ENCODE results near the gene KLK4. TPM values are rescaled to one million over a fixed set of nuclear protein-coding genes. Genes with fewer than 3 reads are reported as not detected.

Gene KLK4
- total RNA-seq, 2 experiments from 2014 or later = not detected

- Histone ChIP-seq H3K9me3 (ENCODE audit: low read length) (no peaks in the 10 kb centered on the region), H4K20me1 (ENCODE audit: insufficient read depth, low read length) (no peaks in the 10 kb centered on the region), H3K27ac (ENCODE audit: low read depth, low read length, poor library complexity, severe bottlenecking) (no peak overlapping the region), H3K4me3 (ENCODE audit: low read depth, low read length, poor library complexity, severe bottlenecking) (no peak overlapping the region), H3K79me2 (ENCODE audit: insufficient read depth, low read depth, low read length) (no peaks in the 10 kb centered on the region), H3K9me2 (ENCODE audit: insufficient read depth, low read length) (no peaks in the 10 kb centered on the region), H3K4me1 (ENCODE audit: insufficient read depth, low read length, poor library complexity, severe bottlenecking) (no peaks in the 10 kb centered on the region), H3K36me3 (ENCODE audit: insufficient read depth, low read length) (no peaks in the 10 kb centered on the region), H2AFZ (ENCODE audit: low read length) (no peak overlapping the region), H3K4me2 (ENCODE audit: low read length) (no peak overlapping the region)
- no peak for TF ChIP-seq CTCF (conservative IDR thresholded peaks at IDR 0.05; ENCODE audit: low read length)
- TF ChIP-seq EZH2phosphoT487 (IDR thresholded peaks at IDR 0.05; ENCODE audit: borderline replicate concordance, low read depth, low read length) = no peak
- intact Hi-C loops (cut with micrococcal nuclease; ENCODE audit: unreplicated experiment) = no loop called here
- CTCF ChIA-PET (ENCODE audit: unreplicated experiment) = no interaction called here
- POLR2A ChIA-PET = no interaction called here
- DNase-seq (ENCODE audit: low spot score) = no peak
- no TSS peak for BruUV-seq (replicated peaks)
Measured at GRCh38 chr19:50932018-50932689, 21.0 kb upstream of the KLK4 start.

GRCh38 chr19:50931023-50931422 is 19.8 kb upstream of the KLK4 start:
- no TSS peak for BruUV-seq (replicated peaks)
- POLR2A ChIA-PET = no interaction called here
- no peaks in the 10 kb centered on the region for H3K4me1 ChIP-seq (ENCODE audit: insufficient read depth, low read length, poor library complexity, severe bottlenecking)
- H3K9me3 ChIP-seq (ENCODE audit: low read length) = no peaks in the 10 kb centered on the region
- no peaks in the 10 kb centered on the region for H3K79me2 ChIP-seq (ENCODE audit: insufficient read depth, low read depth, low read length)
- H3K9me2 ChIP-seq (ENCODE audit: insufficient read depth, low read length) = no peaks in the 10 kb centered on the region
- CTCF ChIA-PET (ENCODE audit: unreplicated experiment) = no interaction called here
- TF ChIP-seq CTCF (conservative IDR thresholded peaks at IDR 0.05; ENCODE audit: low read length) = no peak
- TF ChIP-seq EZH2phosphoT487 (IDR thresholded peaks at IDR 0.05; ENCODE audit: borderline replicate concordance, low read depth, low read length) = no peak
- H4K20me1 ChIP-seq (ENCODE audit: insufficient read depth, low read length) = no peaks in the 10 kb centered on the region
- H3K27ac ChIP-seq (ENCODE audit: low read depth, low read length, poor library complexity, severe bottlenecking) = no peak overlapping the region
- no peaks in the 10 kb centered on the region for H3K36me3 ChIP-seq (ENCODE audit: insufficient read depth, low read length)
- H2AFZ ChIP-seq (ENCODE audit: low read length) = no peak overlapping the region
- intact Hi-C loops (cut with micrococcal nuclease; ENCODE audit: unreplicated experiment) = no loop called here
- DNase-seq (ENCODE audit: low spot score) = no peak
- no peak overlapping the region for H3K4me2 ChIP-seq (ENCODE audit: low read length)
- H3K4me3 ChIP-seq (ENCODE audit: low read depth, low read length, poor library complexity, severe bottlenecking) = no peak overlapping the region

- CTCF ChIA-PET (ENCODE audit: unreplicated experiment) = no interaction called here
- no peak for DNase-seq (ENCODE audit: low spot score)
- no peaks in the 10 kb centered on the region for H3K36me3 ChIP-seq (ENCODE audit: insufficient read depth, low read length)
- POLR2A ChIA-PET = no interaction called here
- no peaks in the 10 kb centered on the region for H4K20me1 ChIP-seq (ENCODE audit: insufficient read depth, low read length)
- no peaks in the 10 kb centered on the region for H3K79me2 ChIP-seq (ENCODE audit: insufficient read depth, low read depth, low read length)
- no peaks in the 10 kb centered on the region for H3K4me1 ChIP-seq (ENCODE audit: insufficient read depth, low read length, poor library complexity, severe bottlenecking)
- H3K9me3 ChIP-seq (ENCODE audit: low read length) = no peaks in the 10 kb centered on the region
- intact Hi-C loops (cut with micrococcal nuclease; ENCODE audit: unreplicated experiment) = no loop called here
- H3K9me2 ChIP-seq (ENCODE audit: insufficient read depth, low read length) = no peaks in the 10 kb centered on the region
- BruUV-seq (replicated peaks) = no TSS peak
- no peak overlapping the region for H2AFZ ChIP-seq (ENCODE audit: low read length)
- TF ChIP-seq CTCF (conservative IDR thresholded peaks at IDR 0.05; ENCODE audit: low read length) (no peak), EZH2phosphoT487 (IDR thresholded peaks at IDR 0.05; ENCODE audit: borderline replicate concordance, low read depth, low read length) (no peak)
- no peak overlapping the region for H3K27ac ChIP-seq (ENCODE audit: low read depth, low read length, poor library complexity, severe bottlenecking)
- no peak overlapping the region for H3K4me2 ChIP-seq (ENCODE audit: low read length)
- no peak overlapping the region for H3K4me3 ChIP-seq (ENCODE audit: low read depth, low read length, poor library complexity, severe bottlenecking)
Measured at GRCh38 chr19:50928831-50929230, 17.6 kb upstream of the KLK4 start.
